ENCODE measurements around the gene NTN3. TPM values are rescaled to one million over a fixed set of nuclear protein-coding genes. Genes with fewer than 3 reads are reported as not detected.

Gene NTN3
- total RNA-seq, 3 donors from 2014 or later (not counting 1 experiment from before 2014, with no cell fraction given): not detected

DNA sequence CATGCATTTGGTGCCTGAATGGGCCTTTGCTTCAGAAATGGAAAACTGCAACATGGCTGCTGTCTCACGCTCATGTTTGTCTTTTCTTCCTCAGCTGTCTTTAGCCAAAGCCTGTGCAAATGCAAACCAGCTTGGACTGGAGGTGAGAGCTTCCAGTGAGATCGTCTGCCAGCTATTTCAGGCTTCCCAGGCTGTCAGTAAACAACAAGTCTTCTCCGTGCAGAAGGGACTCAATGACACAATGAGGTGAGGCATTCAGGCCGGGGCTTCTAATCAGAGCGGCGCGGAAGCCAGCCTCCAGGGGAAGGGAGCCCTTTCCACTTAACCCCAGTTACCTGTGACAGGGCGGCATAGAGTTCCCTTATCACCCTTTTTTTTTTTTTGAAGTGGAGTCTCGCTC is 27.5 kb upstream of the NTN3 start:
- Histone ChIP-seq H3K9me3 (ENCODE audit: control insufficient read depth, insufficient read depth, low read length) (no peaks in the 10 kb centered on the region), H3K27me3 (ENCODE audit: control insufficient read depth, insufficient read depth, low read length) (no peaks in the 10 kb centered on the region), H3K4me3 (ENCODE audit: low read length) (no peak overlapping the region), H3K4me1 (ENCODE audit: control insufficient read depth, insufficient read depth, low read length) (peaks cover 15% of the 10 kb centered on the region), H3K36me3 (ENCODE audit: control insufficient read depth, insufficient read depth, low read length) (peaks cover 24% of the 10 kb centered on the region), H3K27ac (ENCODE audit: low read length) (no peak overlapping the region)
- H3K27me3 Mint-ChIP-seq (ENCODE audit: low read depth in 2 of 2): no peaks in the 10 kb centered on the region
- H3K4me3 Mint-ChIP-seq: no peak overlapping the region
- H3K36me3 Mint-ChIP-seq: no peaks in the 10 kb centered on the region
- DNase-seq (no peak), ATAC-seq (no peak)
- WGBS (ENCODE audit: insufficient coverage): 96% methylated on average over 7 of the region's 9 CpGs
- TF ChIP-seq, protein P1, sequence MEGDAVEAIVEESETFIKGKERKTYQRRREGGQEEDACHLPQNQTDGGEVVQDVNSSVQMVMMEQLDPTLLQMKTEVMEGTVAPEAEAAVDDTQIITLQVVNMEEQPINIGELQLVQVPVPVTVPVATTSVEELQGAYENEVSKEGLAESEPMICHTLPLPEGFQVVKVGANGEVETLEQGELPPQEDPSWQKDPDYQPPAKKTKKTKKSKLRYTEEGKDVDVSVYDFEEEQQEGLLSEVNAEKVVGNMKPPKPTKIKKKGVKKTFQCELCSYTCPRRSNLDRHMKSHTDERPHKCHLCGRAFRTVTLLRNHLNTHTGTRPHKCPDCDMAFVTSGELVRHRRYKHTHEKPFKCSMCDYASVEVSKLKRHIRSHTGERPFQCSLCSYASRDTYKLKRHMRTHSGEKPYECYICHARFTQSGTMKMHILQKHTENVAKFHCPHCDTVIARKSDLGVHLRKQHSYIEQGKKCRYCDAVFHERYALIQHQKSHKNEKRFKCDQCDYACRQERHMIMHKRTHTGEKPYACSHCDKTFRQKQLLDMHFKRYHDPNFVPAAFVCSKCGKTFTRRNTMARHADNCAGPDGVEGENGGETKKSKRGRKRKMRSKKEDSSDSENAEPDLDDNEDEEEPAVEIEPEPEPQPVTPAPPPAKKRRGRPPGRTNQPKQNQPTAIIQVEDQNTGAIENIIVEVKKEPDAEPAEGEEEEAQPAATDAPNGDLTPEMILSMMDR (IDR thresholded peaks at IDR 0.05): no peak
- peaks cover 12 to 13% of the 10 kb centered on the region in 2 donors for H3K4me1 Mint-ChIP-seq
- H3K27ac Mint-ChIP-seq: no peak overlapping the region
- intact Hi-C loops (cut with micrococcal nuclease): no loop called here
- no peaks in the 10 kb centered on the region for H3K9me3 Mint-ChIP-seq

GRCh38 chr16:2447920-2448583 is 23.0 kb upstream of the NTN3 start:
- Histone ChIP-seq H3K27me3 (ENCODE audit: control insufficient read depth, insufficient read depth, low read length) (no peaks in the 10 kb centered on the region), H3K9me3 (ENCODE audit: control insufficient read depth, insufficient read depth, low read length) (no peaks in the 10 kb centered on the region), H3K36me3 (ENCODE audit: control insufficient read depth, insufficient read depth, low read length) (peaks cover 36% of the 10 kb centered on the region), H3K4me1 (ENCODE audit: control insufficient read depth, insufficient read depth, low read length) (no peaks in the 10 kb centered on the region), H3K27ac (ENCODE audit: low read length) (no peak overlapping the region), H3K4me3 (ENCODE audit: low read length) (no peak overlapping the region)
- DNase-seq: no peak
- TF ChIP-seq, protein P1 (IDR thresholded peaks at IDR 0.05): no peak
- H3K9me3 Mint-ChIP-seq: no peaks in the 10 kb centered on the region
- no peaks in the 10 kb centered on the region for H3K36me3 Mint-ChIP-seq
- ATAC-seq: no peak
- no peaks in the 10 kb centered on the region for H3K27me3 Mint-ChIP-seq (ENCODE audit: low read depth in 2 of 2)
- no peak overlapping the region for H3K27ac Mint-ChIP-seq
- WGBS (ENCODE audit: insufficient coverage): 96% methylated on average over 11 of the region's 11 CpGs
- H3K4me3 Mint-ChIP-seq: no peak overlapping the region
- intact Hi-C loops (cut with micrococcal nuclease): no loop called here
- no peaks in the 10 kb centered on the region for H3K4me1 Mint-ChIP-seq

- H3K4me3 Mint-ChIP-seq: no peak overlapping the region
- no peaks in the 10 kb centered on the region for H3K4me1 Mint-ChIP-seq
- Histone ChIP-seq H3K9me3 (ENCODE audit: control insufficient read depth, insufficient read depth, low read length) (no peaks in the 10 kb centered on the region), H3K4me1 (ENCODE audit: control insufficient read depth, insufficient read depth, low read length) (no peaks in the 10 kb centered on the region), H3K36me3 (ENCODE audit: control insufficient read depth, insufficient read depth, low read length) (peaks cover 43% of the 10 kb centered on the region), H3K4me3 (ENCODE audit: low read length) (no peak overlapping the region), H3K27ac (ENCODE audit: low read length) (no peak overlapping the region), H3K27me3 (ENCODE audit: control insufficient read depth, insufficient read depth, low read length) (no peaks in the 10 kb centered on the region)
- no peaks in the 10 kb centered on the region for H3K36me3 Mint-ChIP-seq
- intact Hi-C loops (cut with micrococcal nuclease): no loop called here
- WGBS (ENCODE audit: insufficient coverage): 98% methylated on average over 25 of the region's 25 CpGs
- DNase-seq: no peak
- TF ChIP-seq, protein P1 (IDR thresholded peaks at IDR 0.05): no peak
- no peaks in the 10 kb centered on the region for H3K27me3 Mint-ChIP-seq (ENCODE audit: low read depth in 2 of 2)
- ATAC-seq: no peak
- no peaks in the 10 kb centered on the region for H3K9me3 Mint-ChIP-seq
- H3K27ac Mint-ChIP-seq: no peak overlapping the region
Measured at GRCh38 chr16:2449118-2449517, 22.0 kb upstream of the NTN3 start.

DNA sequence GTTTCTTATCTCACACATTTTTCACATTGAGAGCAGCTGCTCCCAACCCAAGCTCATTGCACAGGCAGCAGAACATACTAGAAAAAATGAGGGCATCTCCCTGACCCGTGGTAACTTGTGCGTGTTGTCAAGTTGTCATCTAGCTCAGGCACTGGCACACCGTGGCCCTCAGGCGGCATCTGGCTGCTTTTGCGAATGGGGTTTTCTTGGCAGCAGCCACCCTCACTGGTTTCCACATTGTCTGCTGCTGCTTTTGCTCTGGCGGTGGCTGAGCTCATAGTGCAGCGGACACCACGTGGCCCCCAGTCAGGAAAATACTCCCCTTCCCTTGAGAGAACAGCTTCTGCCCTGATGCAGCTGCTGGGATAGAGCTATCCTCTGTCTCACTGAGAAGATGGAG is 20.6 kb upstream of the NTN3 start:
- H3K27ac ChIP-seq (ENCODE audit: low read length): no peak overlapping the region
- no peaks in the 10 kb centered on the region for H3K4me1 Mint-ChIP-seq
- no peak overlapping the region for H3K4me3 ChIP-seq (ENCODE audit: low read length)
- H3K9me3 ChIP-seq (ENCODE audit: control insufficient read depth, insufficient read depth, low read length): no peaks in the 10 kb centered on the region
- H3K36me3 Mint-ChIP-seq: no peaks in the 10 kb centered on the region
- 98% methylated on average over 8 of the region's 8 CpGs for WGBS (ENCODE audit: insufficient coverage)
- no peaks in the 10 kb centered on the region for H3K4me1 ChIP-seq (ENCODE audit: control insufficient read depth, insufficient read depth, low read length)
- H3K27me3 ChIP-seq (ENCODE audit: control insufficient read depth, insufficient read depth, low read length): no peaks in the 10 kb centered on the region
- no peak overlapping the region for H3K27ac Mint-ChIP-seq
- H3K27me3 Mint-ChIP-seq (ENCODE audit: low read depth in 2 of 2): no peaks in the 10 kb centered on the region
- H3K4me3 Mint-ChIP-seq: no peak overlapping the region
- DNase-seq: no peak
- peaks cover 38% of the 10 kb centered on the region for H3K36me3 ChIP-seq (ENCODE audit: control insufficient read depth, insufficient read depth, low read length)
- no peaks in the 10 kb centered on the region for H3K9me3 Mint-ChIP-seq
- no peak for ATAC-seq
- intact Hi-C loops (cut with micrococcal nuclease): no loop called here
- TF ChIP-seq, protein P1 (IDR thresholded peaks at IDR 0.05): no peak
